RCC 7860 (cell line): ENCODE data around the gene LASP1NB.
"Not testable (repeated sequence)": the region's sequence is repeated elsewhere in the genome, so short reads cannot be mapped to it uniquely, and the experiment has no call there.

Source experiments
- DNase-seq: peaks from one replicate; pipeline ENCODE4 v3.0.0-alpha.2; 2015; ENCODE audit warnings: low spot score
- FAIRE-seq: peaks from 2 replicates; lab custom pipeline; 2012; peaks lifted over from hg19 to GRCh38; lab: Jason Lieb, UNC

LASP1NB gene

GRCh38 chr17:38958756-38959155 is 33.3 kb downstream of the LASP1NB start:
- DNase-seq (no peak), FAIRE-seq (peak; percentile 30)

- no peak for FAIRE-seq
Measured at GRCh38 chr17:38959508-38959907, 34.1 kb downstream of the LASP1NB start.

GRCh38 chr17:38960402-38960801 is 35.0 kb downstream of the LASP1NB start:
- FAIRE-seq (no peak), DNase-seq (no peak)

More at GRCh38 chr17:38959508-38959907, 34.1 kb downstream of the LASP1NB start:
- DNase-seq = no peak

GRCh38 chr17:38961413-38961812 is 36.0 kb downstream of the LASP1NB start:
- no peak for DNase-seq
- no peak for FAIRE-seq

- FAIRE-seq = no peak
Measured at GRCh38 chr17:38967290-38967738, 41.9 kb downstream of the LASP1NB start, which contains the start of gene FBXO47. Gene FBXO47 (minus strand): TSS chr17:38967403. CDS start chr17:38963025, 4,378 bp downstream.

GRCh38 chr17:38969281-38969680 is 43.9 kb downstream of the LASP1NB start:
- FAIRE-seq (no peak), DNase-seq (no peak)

More at GRCh38 chr17:38967290-38967738, 41.9 kb downstream of the LASP1NB start, which contains the start of gene FBXO47:
- DNase-seq = no peak

- DNase-seq (no peak), FAIRE-seq (no peak)
Measured at GRCh38 chr17:38970128-38970527, 44.7 kb downstream of the LASP1NB start.

- no peak for DNase-seq
- no peak for FAIRE-seq
Measured at GRCh38 chr17:38970804-38971203, 45.4 kb downstream of the LASP1NB start.

GRCh38 chr17:38976187-38976551 is 50.8 kb downstream of the LASP1NB start:
- DNase-seq = peak; percentile 33
- not testable (repeated sequence) for FAIRE-seq

- DNase-seq (no peak), FAIRE-seq (no peak)
Measured at GRCh38 chr17:38978180-38978579, 52.8 kb downstream of the LASP1NB start.
